OCI-LY3 (cell line): ENCODE data around the gene CDR2L.

Experiments used
- EZH2phosphoT487 ChIP-seq: fragments of 200-600 bp; shearing (Covaris generic); IDR thresholded peaks from 2 replicates; pipeline ENCODE4 v1.6.1; 2018; ENCODE audit warnings: antibody characterized with exemption, mixed run types, low read depth
- TF ChIP-seq, protein P1 (sequence below): fragments of 200-600, 300-600 bp; sonication (generic); IDR thresholded peaks from 2 replicates; pipeline ENCODE4 v1.5.1; 2014; ENCODE audit warnings: antibody characterized with exemption, low read length, low read depth

DNA sequence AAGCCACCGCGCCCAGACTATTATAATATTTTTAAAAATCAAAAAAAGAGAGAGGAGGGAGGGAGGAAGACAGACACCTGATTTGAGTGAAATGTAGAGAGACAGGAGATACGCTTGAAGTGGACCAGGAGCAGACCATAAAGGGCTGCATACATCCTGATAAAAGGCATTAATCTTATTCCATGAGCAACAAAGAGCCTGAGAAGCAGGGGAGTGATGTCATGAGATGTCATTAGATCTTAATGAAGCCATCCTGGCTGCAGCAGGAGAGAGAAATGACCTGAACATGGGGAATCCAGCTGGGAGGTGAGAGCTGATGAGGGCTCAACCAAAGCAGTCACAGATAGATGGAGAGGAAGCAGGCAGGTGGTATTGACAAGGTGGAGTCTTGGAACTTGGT is 9.6 kb upstream of the CDR2L start:
- TF ChIP-seq, protein P1, sequence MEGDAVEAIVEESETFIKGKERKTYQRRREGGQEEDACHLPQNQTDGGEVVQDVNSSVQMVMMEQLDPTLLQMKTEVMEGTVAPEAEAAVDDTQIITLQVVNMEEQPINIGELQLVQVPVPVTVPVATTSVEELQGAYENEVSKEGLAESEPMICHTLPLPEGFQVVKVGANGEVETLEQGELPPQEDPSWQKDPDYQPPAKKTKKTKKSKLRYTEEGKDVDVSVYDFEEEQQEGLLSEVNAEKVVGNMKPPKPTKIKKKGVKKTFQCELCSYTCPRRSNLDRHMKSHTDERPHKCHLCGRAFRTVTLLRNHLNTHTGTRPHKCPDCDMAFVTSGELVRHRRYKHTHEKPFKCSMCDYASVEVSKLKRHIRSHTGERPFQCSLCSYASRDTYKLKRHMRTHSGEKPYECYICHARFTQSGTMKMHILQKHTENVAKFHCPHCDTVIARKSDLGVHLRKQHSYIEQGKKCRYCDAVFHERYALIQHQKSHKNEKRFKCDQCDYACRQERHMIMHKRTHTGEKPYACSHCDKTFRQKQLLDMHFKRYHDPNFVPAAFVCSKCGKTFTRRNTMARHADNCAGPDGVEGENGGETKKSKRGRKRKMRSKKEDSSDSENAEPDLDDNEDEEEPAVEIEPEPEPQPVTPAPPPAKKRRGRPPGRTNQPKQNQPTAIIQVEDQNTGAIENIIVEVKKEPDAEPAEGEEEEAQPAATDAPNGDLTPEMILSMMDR: no peak
- no peak for TF ChIP-seq EZH2phosphoT487
